Neuronal stem cell (in vitro differentiated cells): ENCODE results near the gene PLGRKT.
"Not testable (repeated sequence)": the region's sequence is repeated elsewhere in the genome, so short reads cannot be mapped to it uniquely, and the experiment has no call there.

Experiments used
- DNase-seq: peaks from one replicate; pipeline ENCODE4 v3.0.0-alpha.2; 2013; ENCODE audit warnings: low spot score
- H2AFZ ChIP-seq: one replicate; pipeline ENCODE4 v1.6.1; 2013; ENCODE audit warnings: mild to moderate bottlenecking, low read length, inconsistent platforms
- H2AK5ac ChIP-seq: 2 replicates; pipeline ENCODE4 v1.6.1; 2013; ENCODE audit warnings: low read depth, mild to moderate bottlenecking, inconsistent platforms, low read length, moderate library complexity, mixed read lengths
- H2BK120ac ChIP-seq: 2 replicates; pipeline ENCODE4 v1.6.1; 2013; ENCODE audit warnings: low read depth, mild to moderate bottlenecking, inconsistent platforms, low read length, moderate library complexity, mixed read lengths
- H2BK12ac ChIP-seq: one replicate; pipeline ENCODE4 v1.6.1; 2013; ENCODE audit warnings: low read length, inconsistent platforms
- H2BK15ac ChIP-seq: 2 replicates; pipeline ENCODE4 v1.6.1; 2013; ENCODE audit warnings: mild to moderate bottlenecking, low read length, inconsistent platforms, mixed read lengths
- H2BK5ac ChIP-seq: one replicate; pipeline ENCODE4 v1.6.1; 2013; ENCODE audit warnings: inconsistent platforms, mild to moderate bottlenecking, low read length, moderate library complexity
- H3K14ac ChIP-seq: one replicate; pipeline ENCODE4 v1.6.1; 2013; ENCODE audit warnings: low read length, inconsistent platforms
- H3K18ac ChIP-seq: 2 replicates; pipeline ENCODE4 v1.6.1; 2013; ENCODE audit warnings: low read length, inconsistent platforms
- H3K23ac ChIP-seq: 2 replicates; pipeline ENCODE4 v1.6.1; 2013; ENCODE audit warnings: low read depth, mild to moderate bottlenecking, mixed read lengths, low read length, inconsistent platforms; ENCODE audit not compliant: poor library complexity
- H3K27ac ChIP-seq: replicated peaks from 3 replicates; pipeline ENCODE4 v1.5.1; 2013; ENCODE audit warnings: low read length, inconsistent platforms
- H3K27me3 ChIP-seq, 3 experiments: 2 replicates each; pipeline ENCODE4 v1.6.1; 2013; ENCODE audit warnings: low read length in 3 of 3, mild to moderate bottlenecking in 2 of 3, inconsistent platforms in 1 of 3, low read depth in 1 of 3, mixed read lengths in 1 of 3, moderate library complexity in 1 of 3; ENCODE audit not compliant: control insufficient read depth in 3 of 3, insufficient read depth in 3 of 3
- H3K36me3 ChIP-seq, 2 donors: replicated peaks in 1 of 2; 2 replicates each; pipeline ENCODE4 v1.6.1; 2013; ENCODE audit warnings: low read length in 2 of 2; ENCODE audit not compliant: control insufficient read depth in 2 of 2, insufficient read depth in 2 of 2
- H3K4ac ChIP-seq: 2 replicates; pipeline ENCODE4 v1.6.1; 2013; ENCODE audit warnings: inconsistent platforms, mild to moderate bottlenecking, low read length, moderate library complexity
- H3K4me1 ChIP-seq, 2 donors: 1 replicate in 1 of 2; 2 replicates in 1 of 2; pipeline ENCODE4 v1.6.1; 2013; ENCODE audit warnings: low read length in 2 of 2, low read depth in 1 of 2; ENCODE audit not compliant: control insufficient read depth in 2 of 2, insufficient read depth in 1 of 2
- H3K4me2 ChIP-seq: one replicate; pipeline ENCODE4 v1.6.1; 2013; ENCODE audit warnings: mild to moderate bottlenecking, low read length, inconsistent platforms; ENCODE audit not compliant: insufficient read depth, poor library complexity, severe bottlenecking
- H3K4me3 ChIP-seq, 2 donors: 2 replicates each; pipeline ENCODE4 v1.5.1; 2013; ENCODE audit warnings: low read length in 2 of 2, mild to moderate bottlenecking in 2 of 2, inconsistent platforms in 1 of 2, moderate library complexity in 1 of 2
- H3K79me1 ChIP-seq: one replicate; pipeline ENCODE4 v1.6.1; 2013; ENCODE audit warnings: low read depth, mild to moderate bottlenecking, inconsistent platforms, low read length, moderate library complexity
- H3K9ac ChIP-seq: one replicate; pipeline ENCODE4 v1.6.1; 2013; ENCODE audit warnings: mild to moderate bottlenecking, low read depth, low read length, inconsistent platforms; ENCODE audit not compliant: poor library complexity
- H3K9me3 ChIP-seq, 2 donors: replicated peaks in 1 of 2; 2 replicates each; pipeline versions ENCODE3 to v1.6.1; 2013; ENCODE audit warnings: low read length in 2 of 2, mild to moderate bottlenecking in 2 of 2, inconsistent platforms in 1 of 2, low read depth in 1 of 2, mixed read lengths in 1 of 2, moderate library complexity in 1 of 2; ENCODE audit not compliant: control insufficient read depth in 2 of 2, insufficient read depth in 1 of 2
- H4K8ac ChIP-seq: one replicate; pipeline ENCODE4 v1.6.1; 2013; ENCODE audit warnings: low read depth, mild to moderate bottlenecking, inconsistent platforms, low read length, moderate library complexity
- H4K91ac ChIP-seq: one replicate; pipeline ENCODE4 v1.6.1; 2013; ENCODE audit warnings: low read length, low read depth, mild to moderate bottlenecking, inconsistent platforms; ENCODE audit not compliant: poor library complexity
- WGBS, 2 donors: extraction: QIAGEN DNeasy Blood & Tissue Kit; methylation state at CpG; one replicate each; pipeline ENCODE4 v1.1.7; 2013; ENCODE audit warnings: missing lambda C conversion rate in 2 of 2, mixed read lengths in 1 of 2; ENCODE audit not compliant: insufficient read length in 2 of 2, insufficient replicate concordance in 1 of 2; ENCODE audit errors: extremely low coverage in 2 of 2; 5-methylcytosine and 5-hydroxymethylcytosine counted together

The PLGRKT gene

GRCh38 chr9:5478206-5478605, 40.5 kb upstream of the PLGRKT start:
- Histone ChIP-seq H3K18ac (no peak overlapping the region), H3K4me2 (no peak overlapping the region), H3K14ac (no peak overlapping the region), H2BK15ac (no peak overlapping the region), H3K9me3 (no peaks in the 10 kb centered on the region), H2AFZ (no peak overlapping the region), H3K27ac (no peak overlapping the region), H3K23ac (no peak overlapping the region), H3K36me3 (no peaks in the 10 kb centered on the region), H3K4me3 (no peak overlapping the region), H3K9ac (no peak overlapping the region), H3K4me1 (no peaks in the 10 kb centered on the region), H2AK5ac (no peak overlapping the region), H4K8ac (no peak overlapping the region), H2BK12ac (no peak overlapping the region), H4K91ac (no peak overlapping the region), H2BK120ac (no peak overlapping the region), H3K27me3 (no peaks in the 10 kb centered on the region), H3K4ac (no peak overlapping the region), H3K79me1 (no peaks in the 10 kb centered on the region), H2BK5ac (no peak overlapping the region)
- no peak for DNase-seq
- no CpG with 5 or more reads among the region's 2 CpGs for WGBS, 2 donors

GRCh38 chr9:5475611-5476010, 37.9 kb upstream of the PLGRKT start:
- not testable (repeated sequence) for H3K36me3 ChIP-seq, H2BK120ac ChIP-seq, H2BK12ac ChIP-seq, H3K9ac ChIP-seq, H3K4me3 ChIP-seq, H3K4ac ChIP-seq, H2BK15ac ChIP-seq, H3K18ac ChIP-seq, DNase-seq, H3K14ac ChIP-seq, H4K8ac ChIP-seq, H4K91ac ChIP-seq, H2AFZ ChIP-seq, H3K27me3 ChIP-seq, H2AK5ac ChIP-seq, H3K23ac ChIP-seq, H3K9me3 ChIP-seq, H3K79me1 ChIP-seq, H3K27ac ChIP-seq, H3K4me2 ChIP-seq, H3K4me1 ChIP-seq, H2BK5ac ChIP-seq
- WGBS, 2 donors: no CpG with 5 or more reads among the region's 2 CpGs

- Histone ChIP-seq H3K4me3 (no peak overlapping the region), H2BK15ac (no peak overlapping the region), H4K8ac (no peak overlapping the region), H3K4me2 (no peak overlapping the region), H3K79me1 (no peaks in the 10 kb centered on the region), H3K9me3 (no peaks in the 10 kb centered on the region), H3K14ac (no peak overlapping the region), H3K9ac (no peak overlapping the region), H3K27me3 (no peaks in the 10 kb centered on the region), H3K4ac (no peak overlapping the region), H3K23ac (no peak overlapping the region), H3K27ac (no peak overlapping the region), H3K18ac (no peak overlapping the region), H2BK120ac (no peak overlapping the region), H4K91ac (no peak overlapping the region), H2BK12ac (no peak overlapping the region), H2AK5ac (no peak overlapping the region), H2AFZ (no peak overlapping the region), H2BK5ac (no peak overlapping the region), H3K4me1 (no peaks in the 10 kb centered on the region), H3K36me3 (no peaks in the 10 kb centered on the region)
- no peak for DNase-seq
- WGBS, 2 donors: no CpG with 5 or more reads among the region's 3 CpGs
Measured at GRCh38 chr9:5470816-5471215, 33.1 kb upstream of the PLGRKT start.

DNA sequence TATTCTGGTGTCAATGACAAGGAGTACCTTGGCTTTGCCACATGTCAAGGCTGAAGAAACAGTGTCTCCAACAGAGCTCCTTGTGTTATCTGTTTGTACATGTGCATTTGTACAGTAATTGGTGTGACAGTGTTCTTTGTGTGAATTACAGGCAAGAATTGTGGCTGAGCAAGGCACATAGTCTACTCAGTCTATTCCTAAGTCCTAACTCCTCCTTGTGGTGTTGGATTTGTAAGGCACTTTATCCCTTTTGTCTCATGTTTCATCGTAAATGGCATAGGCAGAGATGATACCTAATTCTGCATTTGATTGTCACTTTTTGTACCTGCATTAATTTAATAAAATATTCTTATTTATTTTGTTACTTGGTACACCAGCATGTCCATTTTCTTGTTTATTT, 32.4 kb upstream of the PLGRKT start:
- Histone ChIP-seq H3K4me3 (no peak overlapping the region), H2BK12ac (no peak overlapping the region), H3K4ac (no peak overlapping the region), H3K9ac (no peak overlapping the region), H3K27ac (no peak overlapping the region), H3K23ac (no peak overlapping the region), H3K14ac (no peak overlapping the region), H2BK120ac (no peak overlapping the region), H2AK5ac (no peak overlapping the region), H3K18ac (no peak overlapping the region), H3K27me3 (no peaks in the 10 kb centered on the region), H3K4me1 (no peaks in the 10 kb centered on the region), H4K91ac (no peak overlapping the region), H3K9me3 (no peaks in the 10 kb centered on the region), H3K36me3 (no peaks in the 10 kb centered on the region), H2AFZ (no peak overlapping the region), H3K4me2 (no peak overlapping the region), H2BK15ac (no peak overlapping the region), H3K79me1 (no peaks in the 10 kb centered on the region), H4K8ac (no peak overlapping the region), H2BK5ac (no peak overlapping the region)
- WGBS, 2 donors: no CpG with 5 or more reads among the region's 1 CpG
- no peak for DNase-seq
